Posterior vena cava (tissue), 2 donors: ENCODE measurements around the gene TMEM150C. TPM values are rescaled to one million over a fixed set of nuclear protein-coding genes. Genes with fewer than 3 reads are reported as not detected.
"Not testable (repeated sequence)": the region's sequence is repeated elsewhere in the genome, so short reads cannot be mapped to it uniquely, and the experiment has no call there.

ENCODE experiments used
- DNase-seq: peaks from one replicate; pipeline ENCODE4 v3.0.0-alpha.2; 2020; ENCODE audit warnings: low spot score
- intact Hi-C, 2 donors: fragments of 100-400 bp; cut with DNase I; formaldehyde crosslinking; loops; one replicate each; pipeline versions ENCODE4 v1.14.1 to v1.14.2; 2022 to 2023
- total RNA-seq, 2 donors: library from RNA; stranded (reverse); fragmentation: NEBNext Ultra II Directional; extraction: Animal tissue kit (Norgen Biotek cat#: 25700); gene quantifications; one replicate each; pipeline ENCODE4 v1.2.1, GENCODE V29; 2021
- donor health status: DM: yes; HTN: yes; CAD: no.
- donor health status: DM: yes; HTN: yes; CAD: no.

The TMEM150C gene
- total RNA-seq, 2 donors from 2014 or later, result 6.9 to 9.7 TPM

GRCh38 chr4:82484996-82485783 is 76.6 kb downstream of the TMEM150C start:
- intact Hi-C loops, result no loop called here
- DNase-seq, result no peak

- DNase-seq, result no peak
- intact Hi-C loops, result no loop called here
Observed at GRCh38 chr4:82482387-82482786, 79.4 kb downstream of the TMEM150C start.

- no peak for DNase-seq
- intact Hi-C loops, result no loop called here
Observed at GRCh38 chr4:82481506-82481840, 80.3 kb downstream of the TMEM150C start.

DNA sequence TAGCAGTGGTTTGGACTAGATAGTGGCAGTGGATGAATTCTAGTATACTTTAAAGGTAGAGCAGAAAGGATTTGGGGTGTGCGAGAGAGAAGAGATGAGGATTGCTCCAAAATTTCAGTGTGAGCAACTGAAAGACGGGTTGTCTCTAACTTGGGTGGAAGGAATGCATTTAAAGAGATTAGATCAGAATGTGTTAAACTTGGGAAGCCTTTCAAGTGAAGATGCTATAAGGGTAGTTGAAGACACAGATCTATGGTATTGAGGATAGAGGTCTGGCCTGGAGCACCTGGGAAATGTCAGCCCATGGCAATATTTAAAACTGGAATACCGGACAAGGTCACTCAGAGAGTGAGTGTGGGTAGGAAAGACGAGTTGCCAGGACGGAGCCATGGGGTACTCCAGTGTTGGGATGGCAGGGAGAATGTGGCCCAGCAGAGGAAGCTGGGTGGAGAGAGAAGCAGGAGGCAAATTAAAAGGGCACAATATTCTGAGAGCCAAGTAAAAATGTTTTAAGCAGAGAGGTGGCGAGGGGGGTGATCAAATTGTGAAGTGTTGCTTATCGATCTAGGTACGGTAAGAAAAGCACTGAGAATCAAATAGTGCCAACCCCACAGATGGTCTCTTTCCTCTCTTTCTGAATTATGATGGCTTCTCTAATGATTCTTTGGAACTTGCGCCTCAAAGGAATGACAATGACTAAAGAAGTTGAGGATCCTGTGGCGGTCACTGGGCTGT is 80.8 kb downstream of the TMEM150C start:
- intact Hi-C loops, result no loop called here

DNA sequence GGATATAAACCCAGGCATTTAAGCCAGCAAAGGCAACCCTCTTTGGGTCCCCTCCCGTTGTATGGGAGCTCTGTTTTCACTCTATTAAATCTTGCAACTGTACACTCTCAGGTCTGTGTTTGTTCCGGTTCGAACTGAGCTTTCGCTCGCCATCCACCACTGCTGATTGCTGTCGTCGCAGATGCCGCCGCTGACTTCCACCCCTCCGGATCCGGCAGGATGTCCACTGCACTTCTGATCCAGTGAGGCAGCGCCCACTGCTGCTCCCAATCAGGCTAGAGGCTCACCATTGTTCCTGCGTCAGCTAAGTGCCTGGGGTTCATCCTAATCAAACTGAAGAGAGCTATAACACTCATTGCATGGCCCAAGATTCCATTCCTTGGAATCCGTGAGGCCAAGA is 82.2 kb downstream of the TMEM150C start:
- DNase-seq, result no peak
- intact Hi-C loops, result no loop called here

More for the DNA sequence above, 80.8 kb downstream of the TMEM150C start:
- DNase-seq, result no peak

DNA sequence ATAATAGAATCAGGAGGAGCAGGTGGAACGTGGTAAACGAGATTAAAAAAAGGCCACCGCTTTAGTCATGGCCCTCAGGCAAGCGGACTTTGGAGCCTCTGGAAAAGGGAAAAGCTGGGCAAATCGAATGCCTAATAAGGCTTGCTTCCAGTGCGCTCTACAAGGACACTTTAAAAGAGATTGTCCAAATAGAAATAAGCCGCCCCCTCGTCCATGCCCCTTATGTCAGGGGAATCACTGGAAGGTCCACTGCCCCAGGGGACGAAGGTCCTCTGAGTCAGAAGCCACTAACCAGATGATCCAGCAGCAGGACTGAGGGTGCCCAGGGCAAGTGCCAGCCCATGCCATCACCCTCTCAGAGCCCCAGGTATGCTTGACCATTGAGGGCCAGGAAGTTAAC is 84.3 kb downstream of the TMEM150C start:
- intact Hi-C loops, DNase-seq: not testable (repeated sequence)

DNA sequence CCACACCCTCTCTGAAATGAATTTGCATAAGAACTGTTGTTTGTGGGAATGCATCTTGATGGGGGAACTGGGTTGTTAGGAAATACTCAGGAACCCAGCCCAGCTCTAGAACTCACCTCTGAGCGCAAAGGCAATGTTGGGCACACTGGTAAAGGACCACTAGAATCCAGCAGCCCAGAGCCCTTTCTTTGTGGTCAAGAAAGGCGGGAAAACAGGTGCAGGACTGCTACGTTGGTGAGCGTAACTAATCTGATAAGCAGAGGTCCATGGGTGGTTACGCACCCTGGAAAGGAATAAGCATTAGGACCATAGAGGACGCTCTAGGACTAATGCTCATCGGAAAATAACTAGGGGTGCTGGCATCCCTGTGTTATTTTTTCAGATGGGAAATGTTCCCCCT is 85.9 kb downstream of the TMEM150C start:
- DNase-seq, intact Hi-C loops: not testable (repeated sequence)

GRCh38 chr4:82473621-82474164 is 88.1 kb downstream of the TMEM150C start:
- no peak for DNase-seq
- intact Hi-C loops, result no loop called here

- DNase-seq, intact Hi-C loops: not testable (repeated sequence)
Observed at GRCh38 chr4:82473080-82473479, 88.7 kb downstream of the TMEM150C start.

GRCh38 chr4:82469791-82470345 is 91.9 kb downstream of the TMEM150C start:
- no peak for DNase-seq
- intact Hi-C loops, result loop anchor here in 1 of 2 donors (10.0 kb wide), 1 partner anchor 415 kb away; no protein-coding TSS in a partner anchor

DNA sequence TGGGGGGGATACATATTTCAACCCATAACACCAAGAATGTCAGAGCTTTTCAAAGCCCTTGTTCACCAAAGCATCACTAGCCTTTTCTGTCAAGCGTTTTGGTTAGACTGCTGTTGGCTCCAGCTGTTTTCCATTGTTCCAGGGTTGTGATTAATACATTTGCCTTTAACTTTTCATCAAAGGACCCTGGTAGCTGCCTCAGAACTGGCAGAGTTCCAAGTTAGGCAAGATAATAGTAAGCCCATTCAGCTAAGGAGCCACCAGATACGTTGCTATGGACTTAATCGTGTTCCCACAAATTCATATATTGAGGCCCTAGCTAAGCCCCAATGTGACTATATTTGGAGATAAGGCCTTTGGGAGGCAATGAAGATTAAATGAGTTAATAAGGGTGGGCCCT is 94.3 kb downstream of the TMEM150C start:
- intact Hi-C loops, result loop anchor here in 1 of 2 donors (10.0 kb wide), 1 partner anchor 417 kb away; no protein-coding TSS in a partner anchor
- DNase-seq, result no peak

DNA sequence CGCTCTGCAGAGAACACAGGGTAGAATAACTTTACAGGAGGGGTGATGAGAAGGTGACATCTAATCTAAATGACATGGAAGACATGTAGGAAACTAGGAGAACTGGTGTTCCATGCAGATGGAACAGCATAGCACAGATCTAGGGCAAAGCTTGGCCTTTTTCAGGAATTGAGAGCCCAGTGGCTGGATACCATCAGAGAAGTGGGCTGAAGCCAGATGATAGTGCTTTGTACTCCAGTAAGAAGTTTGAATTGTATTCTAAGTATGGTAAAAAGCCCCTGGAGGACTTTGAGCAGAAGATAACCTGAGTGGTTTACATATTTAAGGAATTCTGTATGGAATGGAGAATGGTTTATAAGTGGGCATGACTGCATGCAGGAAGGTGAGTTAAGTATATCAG is 98.6 kb downstream of the TMEM150C start:
- no peak for DNase-seq
- intact Hi-C loops, result loop anchor here in 1 of 2 donors (10.0 kb wide), 1 partner anchor 422 kb away; no protein-coding TSS in a partner anchor

- peak; percentile 93 for DNase-seq
- intact Hi-C loops, result loop anchor here in 1 of 2 donors (10.0 kb wide), 1 partner anchor 422 kb away; no protein-coding TSS in a partner anchor
Observed at GRCh38 chr4:82462415-82462831, 99.4 kb downstream of the TMEM150C start.

DNA sequence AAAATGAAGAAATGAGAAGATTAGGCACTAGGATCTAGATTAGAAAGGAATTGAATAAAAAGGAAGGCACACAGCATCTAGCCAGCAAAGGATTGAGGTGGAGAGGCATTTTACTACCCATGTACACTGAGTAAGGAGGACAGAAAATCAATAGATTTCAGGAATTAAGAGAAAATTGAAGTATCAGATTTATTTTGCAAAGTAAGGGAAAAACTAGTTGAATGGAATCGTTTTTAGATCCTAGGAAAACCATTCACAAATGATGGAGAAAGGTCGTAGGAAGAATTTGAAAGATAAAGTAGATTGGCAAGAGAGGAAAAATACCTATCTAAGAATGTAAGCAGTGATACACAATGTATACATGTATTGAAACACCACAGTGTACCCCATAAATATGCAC is 100.1 kb downstream of the TMEM150C start:
- intact Hi-C loops, result loop anchor here in 1 of 2 donors (10.0 kb wide), 1 partner anchor 423 kb away; no protein-coding TSS in a partner anchor
- no peak for DNase-seq

GRCh38 chr4:82458729-82459128 is 103.1 kb downstream of the TMEM150C start:
- intact Hi-C loops, result loop anchor here in 1 of 2 donors (5.0 kb wide), 1 partner anchor 809 kb away; no protein-coding TSS in a partner anchor
- no peak for DNase-seq

DNA sequence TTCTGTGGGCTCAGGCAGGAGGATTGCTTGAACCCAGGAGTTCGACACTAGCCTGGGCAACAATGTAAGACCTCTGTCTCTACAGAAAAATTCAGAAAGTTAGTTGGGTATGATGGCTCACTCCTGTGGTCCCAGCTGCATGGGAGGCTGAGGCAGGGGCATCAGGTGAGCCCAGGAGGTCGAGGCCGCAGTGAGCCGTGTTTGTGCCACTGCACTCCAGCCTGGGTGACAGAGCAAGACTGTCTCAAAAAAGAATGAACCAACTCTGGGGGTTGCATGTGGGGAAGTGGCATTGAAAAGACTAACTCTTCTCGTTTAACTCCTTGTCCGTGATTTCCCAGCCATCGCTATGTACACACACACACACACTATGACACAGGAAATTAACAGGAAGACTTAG is 104.5 kb downstream of the TMEM150C start:
- intact Hi-C loops, result loop anchor here in 1 of 2 donors (5.0 kb wide), 1 partner anchor 810 kb away; no protein-coding TSS in a partner anchor

GRCh38 chr4:82452026-82452425 is 109.8 kb downstream of the TMEM150C start:
- intact Hi-C loops, result no loop called here
- DNase-seq, result no peak

More for the DNA sequence above, 104.5 kb downstream of the TMEM150C start:
- no peak for DNase-seq

DNA sequence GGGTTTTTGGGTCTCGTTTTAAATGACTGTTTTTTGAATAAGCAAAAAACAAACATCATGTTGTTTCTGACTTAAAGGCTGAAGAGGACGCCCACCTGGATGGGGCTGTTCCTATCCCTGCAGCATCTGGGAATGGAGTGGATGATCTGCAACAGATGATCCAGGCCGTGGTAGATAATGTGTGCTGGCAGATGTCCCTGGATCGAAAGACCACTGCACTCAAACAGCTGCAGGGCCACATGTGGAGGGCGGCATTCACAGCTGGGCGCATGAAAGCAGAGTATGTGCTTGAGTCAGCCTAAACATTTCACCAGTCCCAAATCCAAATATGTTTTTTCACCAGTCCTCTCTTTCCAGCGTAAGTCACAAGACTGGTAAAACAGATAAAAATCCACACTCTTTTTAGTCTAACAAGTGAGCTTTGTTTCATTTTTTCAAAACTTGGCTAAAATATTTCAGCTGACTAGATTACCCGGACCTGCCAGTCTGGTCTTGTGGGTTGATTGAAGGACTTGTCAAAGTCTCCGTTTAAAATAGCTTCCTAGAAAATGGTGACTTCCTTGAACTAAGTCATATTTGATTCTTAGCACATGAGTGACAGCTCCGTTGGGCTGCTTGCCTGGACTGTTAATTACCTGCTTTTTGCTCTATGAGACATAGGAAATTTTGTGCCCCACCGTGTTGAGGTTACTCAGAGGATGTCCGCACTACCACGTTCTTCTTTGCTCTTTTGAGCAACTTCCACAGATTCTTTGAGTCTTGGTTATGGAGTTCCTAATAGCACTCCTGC is 110.6 kb downstream of the TMEM150C start:
- no peak for DNase-seq
- intact Hi-C loops, result no loop called here

- intact Hi-C loops, result no loop called here
- no peak for DNase-seq
Observed at GRCh38 chr4:82447886-82448285, 113.9 kb downstream of the TMEM150C start.
